Lung (tissue), 12 donors: ENCODE data around the gene CCNI2. TPM values are rescaled to one million over a fixed set of nuclear protein-coding genes. Genes with fewer than 3 reads are reported as not detected.

Experiments
- ATAC-seq: fragments of 200-7000 bp; cut with Tn5 transposase; one replicate; pipeline ENCODE4 v1.9.1; 2020; ENCODE audit warnings: moderate number of reproducible peaks; ENCODE audit not compliant: insufficient read depth, low FRiP score
- DNase-seq, 3 donors: peaks; one replicate each; pipeline ENCODE4 v3.0.0-alpha.2; 2013 to 2017
- H3K27ac ChIP-seq, 2 donors: one replicate each; pipeline ENCODE4 v1.5.1; 2013; ENCODE audit warnings: mild to moderate bottlenecking in 2 of 2, moderate library complexity in 2 of 2, control low read depth in 1 of 2, inconsistent platforms in 1 of 2, low read depth in 1 of 2, low read length in 1 of 2
- H3K27me3 ChIP-seq, 3 donors: one replicate each; pipeline ENCODE4 v1.5.1; 2013; ENCODE audit warnings: low read length in 2 of 3; ENCODE audit not compliant: control insufficient read depth in 3 of 3, insufficient read depth in 3 of 3
- H3K36me3 ChIP-seq, 4 donors: one replicate each; pipeline ENCODE4 v1.5.1; 2013; ENCODE audit warnings: low read length in 4 of 4, mild to moderate bottlenecking in 1 of 4, moderate library complexity in 1 of 4; ENCODE audit not compliant: control insufficient read depth in 4 of 4, insufficient read depth in 4 of 4
- H3K4me1 ChIP-seq, 5 donors: one replicate each; pipeline ENCODE4 v1.5.1; 2013; ENCODE audit warnings: low read length in 5 of 5, mild to moderate bottlenecking in 2 of 5, moderate library complexity in 1 of 5; ENCODE audit not compliant: control insufficient read depth in 5 of 5, insufficient read depth in 5 of 5
- H3K4me3 ChIP-seq: one replicate; pipeline ENCODE4 v1.5.1; 2013; ENCODE audit warnings: mild to moderate bottlenecking, control low read depth, moderate library complexity
- H3K9ac ChIP-seq, 2 donors: one replicate each; pipeline ENCODE4 v1.5.1; 2013; ENCODE audit warnings: low read length in 2 of 2, control low read depth in 1 of 2; ENCODE audit not compliant: insufficient read depth in 1 of 2
- H3K9me3 ChIP-seq, 4 donors: one replicate each; pipeline ENCODE4 v1.5.1; 2013; ENCODE audit warnings: low read length in 3 of 4, mild to moderate bottlenecking in 1 of 4, moderate library complexity in 1 of 4; ENCODE audit not compliant: control insufficient read depth in 4 of 4, insufficient read depth in 3 of 4
- CTCF ChIP-seq: IDR thresholded peaks from 2 replicates; pipeline ENCODE4 v1.5.1; 2012; ENCODE audit warnings: mild to moderate bottlenecking; ENCODE audit errors: control extremely low read depth, extremely low read depth
- WGBS, 2 donors: extraction: QIAGEN DNeasy Blood & Tissue Kit; methylation state at CpG; one replicate each; pipeline ENCODE4 v1.1.7; 2013; 5-methylcytosine and 5-hydroxymethylcytosine counted together
- polyA plus RNA-seq, 2 donors: library from polyadenylated mRNA; stranded (reverse); fragments of 200-250 nt; gene quantifications; one replicate each; pipeline ENCODE4 v1.2.1, GENCODE V29; 2013
- total RNA-seq, 2 donors: library from RNA; depleted of rRNA in 1 of 2; stranded (reverse); fragments of >200 nt in 1 of 2; gene quantifications; one replicate each; pipeline ENCODE4 v1.2.1, GENCODE V29; 2014 to 2021
- donor health status: control.
- donor health status: control.
- donor health status: Bipolar disorder and iron deficiency.
- donor health status: healthy.
- donor health status: DM: yes; HTN: yes; CAD: no.

Gene CCNI2
- total and polyA plus RNA-seq, 4 donors = 0.55 to 0.88 (median 0.67) TPM

- H3K4me1 ChIP-seq = peaks cover 0 to under 1% (median 0%) of the 10 kb centered on the region in 5 donors
- no peak overlapping the region for H3K9ac ChIP-seq
- H3K27me3 ChIP-seq = peaks cover 0 to 19% (median 4%) of the 10 kb centered on the region in 3 donors
- no peak for ATAC-seq
- no peak overlapping the region for H3K27ac ChIP-seq
- H3K4me3 ChIP-seq = no peak overlapping the region
- 92 to 96% methylated on average over 1 of the region's 1 CpG for WGBS, 2 donors
- DNase-seq = no peak
- no peak for TF ChIP-seq CTCF
- H3K9me3 ChIP-seq = no peaks in the 10 kb centered on the region
- peaks cover 0 to 8% (median 6%) of the 10 kb centered on the region in 4 donors for H3K36me3 ChIP-seq
These were observed 5.4 kb downstream of the CCNI2 start for GRCh38 chr5:132752581-132753125.

- ATAC-seq = no peak
- Histone ChIP-seq H3K9me3 (no peaks in the 10 kb centered on the region), H3K9ac (no peak overlapping the region), H3K27me3 (peaks cover 0 to 12% (median 4%) of the 10 kb centered on the region in 3 donors), H3K4me3 (no peak overlapping the region), H3K27ac (no peak overlapping the region), H3K36me3 (peaks cover 2 to 12% (median 8%) of the 10 kb centered on the region in 4 donors), H3K4me1 (no peaks in the 10 kb centered on the region)
- no peak for TF ChIP-seq CTCF
- 78 to 86% methylated on average over 2 of the region's 2 CpGs for WGBS, 2 donors
- DNase-seq = peak in 1 of 3 donors; percentile 13
These were observed 6.1 kb downstream of the CCNI2 start for GRCh38 chr5:132753135-132753987.

- WGBS, 2 donors = 96 to 97% methylated on average over 4 of the region's 4 CpGs
- H3K9me3 ChIP-seq = no peaks in the 10 kb centered on the region
- H3K36me3 ChIP-seq = peaks cover 3 to 16% (median 10%) of the 10 kb centered on the region in 4 donors
- TF ChIP-seq CTCF = no peak
- H3K4me1 ChIP-seq = no peaks in the 10 kb centered on the region
- DNase-seq (no peak), ATAC-seq (no peak)
- H3K27ac ChIP-seq = no peak overlapping the region
- peaks cover 0 to 5% (median 0%) of the 10 kb centered on the region in 3 donors for H3K27me3 ChIP-seq
- no peak overlapping the region for H3K9ac ChIP-seq
- no peak overlapping the region for H3K4me3 ChIP-seq
These were observed 6.9 kb downstream of the CCNI2 start for GRCh38 chr5:132754111-132754510.
